ENCODE data around the gene JARID2. TPM values are rescaled to one million over a fixed set of nuclear protein-coding genes. Genes with fewer than 3 reads are reported as not detected.
A peak's percentile ranks its signal among the peaks of the same experiment; 100 is the strongest.

Gene JARID2
- total and polyA plus RNA-seq, 2 of the 13 experiments (the other 11 are each of a cell fraction or from before 2014, with no cell fraction given): 7.5 to 10.3 TPM

DNA sequence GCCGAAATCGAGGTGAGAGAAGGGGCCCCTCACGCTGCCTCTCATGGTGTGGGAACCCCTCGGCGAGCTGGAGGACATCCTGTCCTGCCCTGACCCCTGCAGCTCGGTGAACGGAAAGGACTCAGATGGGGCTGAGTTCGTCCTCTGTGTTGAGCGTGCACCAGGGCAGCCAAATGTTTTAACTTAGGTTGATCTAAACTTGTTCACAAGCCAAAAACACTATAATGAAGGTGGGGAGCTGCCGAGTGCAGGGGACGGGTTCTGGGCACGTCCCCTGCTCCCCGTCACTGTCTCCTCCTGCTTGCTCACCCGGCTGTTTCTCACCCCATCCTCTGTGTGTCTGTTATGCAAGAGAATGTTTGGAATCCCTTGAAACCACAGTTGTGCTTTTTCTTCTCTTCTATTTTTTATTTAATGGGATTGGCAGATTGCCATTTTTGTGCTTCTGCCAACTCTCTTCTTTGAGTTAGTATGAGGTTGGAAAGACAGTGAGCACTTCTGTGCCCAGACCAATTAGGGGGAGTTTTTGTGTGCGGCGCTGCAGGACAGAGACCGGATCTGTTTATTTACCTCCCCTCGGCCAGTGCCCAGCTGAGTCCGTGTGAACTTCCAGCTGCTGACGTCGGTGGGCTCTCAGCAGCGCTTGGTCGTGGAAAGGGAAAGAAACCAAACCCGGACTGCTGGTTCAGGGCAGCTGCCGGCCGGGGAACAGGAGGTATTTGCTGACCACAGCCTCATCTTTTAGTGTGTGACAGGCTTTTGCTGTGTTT, 258.9 kb downstream of the JARID2 start (continued):
- TF ChIP-seq, protein P1, sequence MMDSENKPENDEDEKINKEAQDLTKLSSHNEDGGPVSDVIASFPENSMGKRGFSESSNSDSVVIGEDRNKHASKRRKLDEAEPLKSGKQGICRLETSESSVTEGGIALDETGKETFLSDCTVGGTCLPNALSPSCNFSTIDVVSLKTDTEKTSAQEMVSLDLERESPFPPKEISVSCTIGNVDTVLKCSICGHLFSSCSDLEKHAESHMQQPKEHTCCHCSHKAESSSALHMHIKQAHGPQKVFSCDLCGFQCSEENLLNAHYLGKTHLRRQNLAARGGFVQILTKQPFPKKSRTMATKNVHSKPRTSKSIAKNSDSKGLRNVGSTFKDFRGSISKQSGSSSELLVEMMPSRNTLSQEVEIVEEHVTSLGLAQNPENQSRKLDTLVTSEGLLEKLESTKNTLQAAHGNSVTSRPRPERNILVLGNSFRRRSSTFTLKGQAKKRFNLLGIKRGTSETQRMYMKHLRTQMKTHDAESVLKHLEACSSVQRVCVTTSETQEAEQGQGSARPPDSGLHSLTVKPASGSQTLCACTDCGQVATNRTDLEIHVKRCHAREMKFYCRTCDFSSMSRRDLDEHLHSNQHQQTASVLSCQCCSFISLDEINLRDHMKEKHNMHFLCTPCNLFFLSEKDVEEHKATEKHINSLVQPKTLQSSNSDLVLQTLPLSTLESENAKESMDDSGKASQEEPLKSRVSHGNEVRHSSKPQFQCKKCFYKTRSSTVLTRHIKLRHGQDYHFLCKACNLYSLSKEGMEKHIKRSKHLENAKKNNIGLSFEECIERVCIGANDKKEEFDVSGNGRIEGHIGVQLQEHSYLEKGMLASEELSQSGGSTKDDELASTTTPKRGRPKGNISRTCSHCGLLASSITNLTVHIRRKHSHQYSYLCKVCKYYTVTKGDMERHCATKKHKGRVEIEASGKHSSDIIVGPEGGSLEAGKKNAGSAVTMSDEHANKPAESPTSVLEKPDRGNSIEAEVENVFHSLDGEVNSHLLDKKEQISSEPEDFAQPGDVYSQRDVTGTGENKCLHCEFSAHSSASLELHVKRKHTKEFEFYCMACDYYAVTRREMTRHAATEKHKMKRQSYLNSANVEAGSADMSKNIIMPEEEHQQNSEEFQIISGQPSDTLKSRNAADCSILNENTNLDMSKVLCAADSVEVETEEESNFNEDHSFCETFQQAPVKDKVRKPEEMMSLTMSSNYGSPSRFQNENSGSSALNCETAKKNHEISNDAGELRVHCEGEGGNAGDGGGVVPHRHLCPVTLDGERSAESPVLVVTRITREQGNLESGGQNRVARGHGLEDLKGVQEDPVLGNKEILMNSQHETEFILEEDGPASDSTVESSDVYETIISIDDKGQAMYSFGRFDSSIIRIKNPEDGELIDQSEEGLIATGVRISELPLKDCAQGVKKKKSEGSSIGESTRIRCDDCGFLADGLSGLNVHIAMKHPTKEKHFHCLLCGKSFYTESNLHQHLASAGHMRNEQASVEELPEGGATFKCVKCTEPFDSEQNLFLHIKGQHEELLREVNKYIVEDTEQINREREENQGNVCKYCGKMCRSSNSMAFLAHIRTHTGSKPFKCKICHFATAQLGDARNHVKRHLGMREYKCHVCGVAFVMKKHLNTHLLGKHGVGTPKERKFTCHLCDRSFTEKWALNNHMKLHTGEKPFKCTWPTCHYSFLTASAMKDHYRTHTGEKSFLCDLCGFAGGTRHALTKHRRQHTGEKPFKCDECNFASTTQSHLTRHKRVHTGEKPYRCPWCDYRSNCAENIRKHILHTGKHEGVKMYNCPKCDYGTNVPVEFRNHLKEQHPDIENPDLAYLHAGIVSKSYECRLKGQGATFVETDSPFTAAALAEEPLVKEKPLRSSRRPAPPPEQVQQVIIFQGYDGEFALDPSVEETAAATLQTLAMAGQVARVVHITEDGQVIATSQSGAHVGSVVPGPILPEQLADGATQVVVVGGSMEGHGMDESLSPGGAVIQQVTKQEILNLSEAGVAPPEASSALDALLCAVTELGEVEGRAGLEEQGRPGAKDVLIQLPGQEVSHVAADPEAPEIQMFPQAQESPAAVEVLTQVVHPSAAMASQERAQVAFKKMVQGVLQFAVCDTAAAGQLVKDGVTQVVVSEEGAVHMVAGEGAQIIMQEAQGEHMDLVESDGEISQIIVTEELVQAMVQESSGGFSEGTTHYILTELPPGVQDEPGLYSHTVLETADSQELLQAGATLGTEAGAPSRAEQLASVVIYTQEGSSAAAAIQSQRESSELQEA (CRISPR knock-in tag; IDR thresholded peaks at IDR 0.05; ENCODE audit: not compliant biosample characterization): no peak
- TF ChIP-seq ZNF234 (CRISPR knock-in tag; conservative IDR thresholded peaks at IDR 0.05) (no peak), NCOR1 (IDR thresholded peaks at IDR 0.05; ENCODE audit: borderline replicate concordance, low read length) (peak; percentile 81; the same call in 1 of the 2 replicates), LCORL (IDR thresholded peaks at IDR 0.05) (peak; percentile 66), LCORL (CRISPR knock-in tag; IDR thresholded peaks at IDR 0.05) (peak; percentile 91), MYNN (CRISPR knock-in tag; IDR thresholded peaks at IDR 0.05; ENCODE audit: low read depth) (no peak), FOXK1 (CRISPR knock-in tag; IDR thresholded peaks at IDR 0.05; ENCODE audit: borderline replicate concordance, low read depth) (peak; percentile 77; the same call in 1 of the 2 replicates), ZNF225 (CRISPR knock-in tag; IDR thresholded peaks at IDR 0.05) (no peak), HNRNPH1 (optimal IDR thresholded peaks at IDR 0.05; ENCODE audit: low read depth, low read length) (no peak), SOX6 (IDR thresholded peaks at IDR 0.05) (no peak), SOX6 (CRISPR knock-in tag; IDR thresholded peaks at IDR 0.05) (peak; percentile 73), ZNF550 (CRISPR knock-in tag; IDR thresholded peaks at IDR 0.05; ENCODE audit: borderline replicate concordance) (no peak), FOXJ3 (CRISPR knock-in tag; IDR thresholded peaks at IDR 0.05; ENCODE audit: borderline replicate concordance) (no peak), TRIM24 (CRISPR knock-in tag; IDR thresholded peaks at IDR 0.05) (no peak), XRCC5 (optimal IDR thresholded peaks at IDR 0.05; ENCODE audit: low read length) (peak; percentile 49), ZNF441 (CRISPR knock-in tag; IDR thresholded peaks at IDR 0.05; ENCODE audit: borderline replicate concordance) (0 out of 2 replicates have a peak, but pooled peaks have one; percentile 80), ZNF24 (IDR thresholded peaks at IDR 0.05) (no peak)
- TF ChIP-seq, protein P2, sequence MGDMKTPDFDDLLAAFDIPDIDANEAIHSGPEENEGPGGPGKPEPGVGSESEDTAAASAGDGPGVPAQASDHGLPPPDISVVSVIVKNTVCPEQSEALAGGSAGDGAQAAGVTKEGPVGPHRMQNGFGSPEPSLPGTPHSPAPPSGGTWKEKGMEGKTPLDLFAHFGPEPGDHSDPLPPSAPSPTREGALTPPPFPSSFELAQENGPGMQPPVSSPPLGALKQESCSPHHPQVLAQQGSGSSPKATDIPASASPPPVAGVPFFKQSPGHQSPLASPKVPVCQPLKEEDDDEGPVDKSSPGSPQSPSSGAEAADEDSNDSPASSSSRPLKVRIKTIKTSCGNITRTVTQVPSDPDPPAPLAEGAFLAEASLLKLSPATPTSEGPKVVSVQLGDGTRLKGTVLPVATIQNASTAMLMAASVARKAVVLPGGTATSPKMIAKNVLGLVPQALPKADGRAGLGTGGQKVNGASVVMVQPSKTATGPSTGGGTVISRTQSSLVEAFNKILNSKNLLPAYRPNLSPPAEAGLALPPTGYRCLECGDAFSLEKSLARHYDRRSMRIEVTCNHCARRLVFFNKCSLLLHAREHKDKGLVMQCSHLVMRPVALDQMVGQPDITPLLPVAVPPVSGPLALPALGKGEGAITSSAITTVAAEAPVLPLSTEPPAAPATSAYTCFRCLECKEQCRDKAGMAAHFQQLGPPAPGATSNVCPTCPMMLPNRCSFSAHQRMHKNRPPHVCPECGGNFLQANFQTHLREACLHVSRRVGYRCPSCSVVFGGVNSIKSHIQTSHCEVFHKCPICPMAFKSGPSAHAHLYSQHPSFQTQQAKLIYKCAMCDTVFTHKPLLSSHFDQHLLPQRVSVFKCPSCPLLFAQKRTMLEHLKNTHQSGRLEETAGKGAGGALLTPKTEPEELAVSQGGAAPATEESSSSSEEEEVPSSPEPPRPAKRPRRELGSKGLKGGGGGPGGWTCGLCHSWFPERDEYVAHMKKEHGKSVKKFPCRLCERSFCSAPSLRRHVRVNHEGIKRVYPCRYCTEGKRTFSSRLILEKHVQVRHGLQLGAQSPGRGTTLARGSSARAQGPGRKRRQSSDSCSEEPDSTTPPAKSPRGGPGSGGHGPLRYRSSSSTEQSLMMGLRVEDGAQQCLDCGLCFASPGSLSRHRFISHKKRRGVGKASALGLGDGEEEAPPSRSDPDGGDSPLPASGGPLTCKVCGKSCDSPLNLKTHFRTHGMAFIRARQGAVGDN (CRISPR knock-in tag; IDR thresholded peaks at IDR 0.05): peak; percentile 77

Data from HepG2 (cell line).